Stimulated activated naive B cell treated with anti-CD40 and anti-IgM and Interleukin-4, amounts not matched to agents 10 μg/mL and 1 μg/mL and 100 μg/mL, for 72 hours (primary cell): ENCODE results near the gene SCLT1.

Experiments used
- ATAC-seq, 2 donors: fragments of 150-1000 bp; cut with Tn5 transposase; replicated peaks; 2 replicates each; pipeline ENCODE4 v1.10.0; 2021; ENCODE audit warnings: moderate library complexity in 1 of 2
- DNase-seq: peaks from one replicate; pipeline ENCODE4 v3.0.0; 2021
- H3K27ac Mint-ChIP-seq: one replicate; pipeline ENCODE4 v1.8.0; 2022; ENCODE audit warnings: mild to moderate bottlenecking, mixed read lengths
- H3K27me3 Mint-ChIP-seq, 2 donors: one replicate each; pipeline ENCODE4 v1.8.0; 2022; ENCODE audit warnings: mixed read lengths in 2 of 2
- H3K36me3 Mint-ChIP-seq, 2 donors: one replicate each; pipeline ENCODE4 v1.8.0; 2022; ENCODE audit warnings: mixed read lengths in 2 of 2, mild to moderate bottlenecking in 1 of 2
- H3K4me1 Mint-ChIP-seq, 2 donors: one replicate each; pipeline ENCODE4 v1.8.0; 2022; ENCODE audit warnings: mixed read lengths in 2 of 2, mild to moderate bottlenecking in 1 of 2
- H3K4me3 Mint-ChIP-seq, 2 donors: one replicate each; pipeline ENCODE4 v1.8.0; 2022; ENCODE audit warnings: mild to moderate bottlenecking in 2 of 2, mixed read lengths in 2 of 2, moderate library complexity in 1 of 2
- H3K9me3 Mint-ChIP-seq, 2 donors: one replicate each; pipeline ENCODE4 v1.8.0; 2022; ENCODE audit warnings: mixed read lengths in 2 of 2, mild to moderate bottlenecking in 1 of 2

SCLT1 gene

DNA sequence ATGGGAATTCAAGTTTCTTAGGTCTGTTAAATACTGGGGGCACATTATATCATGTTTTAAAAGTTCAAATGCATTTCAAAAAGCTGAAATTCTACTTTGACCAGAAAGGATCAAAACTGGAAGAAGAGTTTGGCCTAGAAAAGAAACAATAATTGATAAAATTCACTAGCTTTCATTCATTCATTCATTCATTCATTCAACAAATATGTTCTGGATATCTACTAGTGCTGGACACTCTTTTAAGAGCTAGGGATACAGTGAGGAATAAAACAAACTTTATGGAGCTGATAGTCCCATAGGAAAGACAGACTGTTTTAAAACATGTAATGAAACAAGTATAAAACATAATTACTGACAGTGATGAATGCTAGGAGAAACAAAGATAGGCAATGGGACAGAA lies 177.8 kb downstream of the SCLT1 start:
- Mint-ChIP-seq H3K4me3 (no peak overlapping the region), H3K4me1 (peaks cover 18 to 27% of the 10 kb centered on the region in 2 donors), H3K27me3 (no peaks in the 10 kb centered on the region), H3K9me3 (no peaks in the 10 kb centered on the region), H3K27ac (no peak overlapping the region), H3K36me3 (peaks cover 9 to 24% of the 10 kb centered on the region in 2 donors)
- ATAC-seq, result no peak
- DNase-seq, result no peak

DNA sequence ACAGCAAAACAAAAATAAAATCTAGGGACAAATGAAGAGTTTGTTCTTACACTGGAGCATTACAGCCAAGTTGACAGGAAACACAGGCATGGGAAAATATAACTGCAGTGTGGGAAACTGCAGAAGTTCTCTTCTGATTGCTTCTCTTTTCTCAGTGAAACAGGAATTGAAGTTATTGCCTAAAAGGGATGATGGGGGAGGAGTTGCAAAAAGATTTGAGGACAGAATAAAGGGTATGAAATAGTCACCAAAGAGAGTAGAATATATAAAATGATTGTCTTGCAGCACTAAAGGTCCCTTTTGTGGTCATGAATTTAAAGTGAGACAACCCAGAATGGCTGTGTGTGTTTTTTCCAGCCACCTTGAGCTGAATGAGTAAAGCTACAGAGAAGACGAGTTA lies 180.1 kb downstream of the SCLT1 start:
- H3K27ac Mint-ChIP-seq, result no peak overlapping the region
- ATAC-seq (no peak), DNase-seq (no peak)
- H3K9me3 Mint-ChIP-seq, result no peaks in the 10 kb centered on the region
- no peaks in the 10 kb centered on the region for H3K27me3 Mint-ChIP-seq
- H3K4me1 Mint-ChIP-seq, result peaks cover 13 to 16% of the 10 kb centered on the region in 2 donors
- peaks cover 5 to 10% of the 10 kb centered on the region in 2 donors for H3K36me3 Mint-ChIP-seq
- no peak overlapping the region for H3K4me3 Mint-ChIP-seq

DNA sequence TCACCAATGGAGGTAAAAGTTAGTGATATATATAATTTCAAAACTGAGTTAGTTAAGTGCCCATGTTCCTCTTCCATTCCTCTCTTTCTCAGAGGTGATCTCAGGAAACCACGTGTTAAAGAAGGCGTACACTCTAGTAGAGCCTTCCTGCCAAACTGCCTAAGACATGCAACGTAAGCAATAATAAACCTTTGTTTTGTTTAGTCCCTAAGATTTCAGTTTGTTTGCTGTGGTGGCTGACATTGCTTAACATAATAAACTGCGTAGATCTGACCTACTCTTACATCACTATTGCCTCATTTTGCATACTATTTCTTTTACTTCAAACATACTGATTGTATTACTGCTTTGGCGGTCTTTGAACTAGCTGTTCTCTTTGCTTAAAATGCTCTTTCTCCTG lies 184.6 kb downstream of the SCLT1 start:
- ATAC-seq (no peak), DNase-seq (no peak)
- Mint-ChIP-seq H3K36me3 (peaks cover 6 to 15% of the 10 kb centered on the region in 2 donors), H3K4me3 (no peak overlapping the region), H3K27me3 (no peaks in the 10 kb centered on the region), H3K27ac (no peak overlapping the region), H3K9me3 (no peaks in the 10 kb centered on the region), H3K4me1 (no peaks in the 10 kb centered on the region)

GRCh38 chr4:128907981-128908380 lies 185.4 kb downstream of the SCLT1 start:
- no peak overlapping the region for H3K4me3 Mint-ChIP-seq
- H3K9me3 Mint-ChIP-seq, result no peaks in the 10 kb centered on the region
- H3K27ac Mint-ChIP-seq, result no peak overlapping the region
- no peaks in the 10 kb centered on the region for H3K4me1 Mint-ChIP-seq
- no peak for DNase-seq
- ATAC-seq, result no peak
- no peaks in the 10 kb centered on the region for H3K27me3 Mint-ChIP-seq
- H3K36me3 Mint-ChIP-seq, result peaks cover 6 to 10% of the 10 kb centered on the region in 2 donors

- no peak overlapping the region for H3K4me3 Mint-ChIP-seq
- H3K27ac Mint-ChIP-seq, result no peak overlapping the region
These were observed 186.8 kb downstream of the SCLT1 start for GRCh38 chr4:128906581-128906980.

DNA sequence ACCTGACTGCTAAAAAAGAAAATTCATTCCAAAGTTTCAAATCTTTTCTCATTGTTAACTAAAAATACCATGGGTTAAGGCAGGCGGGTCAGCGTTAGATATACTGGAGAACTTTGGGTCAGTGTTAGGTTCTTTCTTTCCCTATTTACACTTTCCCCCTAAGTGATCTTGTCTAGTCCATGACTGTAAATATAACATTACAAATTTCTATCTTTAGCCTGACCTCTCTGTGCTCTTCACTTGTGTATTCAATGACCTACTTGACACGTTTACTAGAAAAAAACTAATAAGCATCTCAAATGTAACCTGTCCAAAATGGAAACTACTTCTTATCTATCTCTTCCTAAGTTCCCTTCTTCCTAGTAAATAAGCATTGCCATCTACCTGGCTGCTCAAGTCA lies 188.5 kb downstream of the SCLT1 start:
- no peak for ATAC-seq
- Mint-ChIP-seq H3K4me3 (no peak overlapping the region), H3K9me3 (no peaks in the 10 kb centered on the region), H3K36me3 (peaks cover 7 to 16% of the 10 kb centered on the region in 2 donors), H3K27ac (no peak overlapping the region), H3K27me3 (no peaks in the 10 kb centered on the region), H3K4me1 (no peaks in the 10 kb centered on the region)
- no peak for DNase-seq

More at GRCh38 chr4:128906581-128906980, 186.8 kb downstream of the SCLT1 start:
- DNase-seq (no peak), ATAC-seq (no peak)
- Mint-ChIP-seq H3K27me3 (no peaks in the 10 kb centered on the region), H3K4me1 (no peaks in the 10 kb centered on the region), H3K9me3 (no peaks in the 10 kb centered on the region), H3K36me3 (peaks cover 9 to 16% of the 10 kb centered on the region in 2 donors)

DNA sequence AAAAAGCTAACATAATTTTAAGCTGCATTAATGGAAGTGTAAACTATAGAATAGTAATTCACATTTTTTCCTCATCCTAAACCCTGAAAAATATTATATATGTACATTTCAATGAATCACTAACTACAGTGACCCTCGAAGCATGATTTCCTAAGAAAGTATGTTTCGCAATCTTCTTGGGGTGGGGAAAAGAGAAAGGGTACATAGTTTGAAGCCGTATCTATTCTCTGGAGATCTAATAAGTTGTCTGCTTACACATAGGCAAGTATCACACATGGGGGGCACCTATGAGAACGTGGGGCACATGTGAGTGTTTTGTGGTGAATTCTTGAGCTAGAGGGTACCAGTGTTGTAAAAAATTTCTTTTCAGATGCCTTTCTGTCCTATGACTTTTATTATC lies 212.7 kb downstream of the SCLT1 start:
- H3K9me3 Mint-ChIP-seq, result no peaks in the 10 kb centered on the region
- no peaks in the 10 kb centered on the region for H3K4me1 Mint-ChIP-seq
- no peak overlapping the region for H3K27ac Mint-ChIP-seq
- no peak for DNase-seq
- no peak overlapping the region for H3K4me3 Mint-ChIP-seq
- no peak for ATAC-seq
- peaks cover 12 to 14% of the 10 kb centered on the region in 2 donors for H3K36me3 Mint-ChIP-seq
- H3K27me3 Mint-ChIP-seq, result no peaks in the 10 kb centered on the region

- H3K4me1 Mint-ChIP-seq, result no peaks in the 10 kb centered on the region
- no peak for ATAC-seq
- no peak overlapping the region for H3K4me3 Mint-ChIP-seq
- no peaks in the 10 kb centered on the region for H3K27me3 Mint-ChIP-seq
- no peak overlapping the region for H3K27ac Mint-ChIP-seq
- H3K9me3 Mint-ChIP-seq, result no peaks in the 10 kb centered on the region
- H3K36me3 Mint-ChIP-seq, result peaks cover 12 to 14% of the 10 kb centered on the region in 2 donors
- DNase-seq, result no peak
These were observed 213.4 kb downstream of the SCLT1 start for GRCh38 chr4:128879971-128880370.

DNA sequence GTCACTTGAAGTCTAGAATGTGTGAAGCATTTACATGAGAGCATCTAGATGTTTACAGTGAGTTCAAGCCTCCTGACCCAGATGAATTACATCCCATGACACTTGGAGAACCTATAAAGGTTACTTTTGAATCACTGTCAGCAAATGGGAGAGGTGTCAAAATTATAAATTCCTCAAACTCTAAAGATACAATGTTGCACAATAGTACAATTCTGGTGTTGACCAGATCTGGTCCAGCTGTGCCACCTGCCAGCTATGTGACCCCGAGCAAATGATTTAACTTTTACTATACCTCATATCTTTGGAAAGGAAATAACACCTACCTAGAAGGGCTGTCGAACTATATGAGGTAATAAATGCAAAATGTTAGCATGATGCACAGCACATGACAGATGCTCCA lies 214.1 kb downstream of the SCLT1 start:
- ATAC-seq (no peak), DNase-seq (no peak)
- Mint-ChIP-seq H3K36me3 (peaks cover 12 to 14% of the 10 kb centered on the region in 2 donors), H3K27ac (no peak overlapping the region), H3K4me3 (no peak overlapping the region), H3K9me3 (no peaks in the 10 kb centered on the region), H3K4me1 (no peaks in the 10 kb centered on the region), H3K27me3 (no peaks in the 10 kb centered on the region)

DNA sequence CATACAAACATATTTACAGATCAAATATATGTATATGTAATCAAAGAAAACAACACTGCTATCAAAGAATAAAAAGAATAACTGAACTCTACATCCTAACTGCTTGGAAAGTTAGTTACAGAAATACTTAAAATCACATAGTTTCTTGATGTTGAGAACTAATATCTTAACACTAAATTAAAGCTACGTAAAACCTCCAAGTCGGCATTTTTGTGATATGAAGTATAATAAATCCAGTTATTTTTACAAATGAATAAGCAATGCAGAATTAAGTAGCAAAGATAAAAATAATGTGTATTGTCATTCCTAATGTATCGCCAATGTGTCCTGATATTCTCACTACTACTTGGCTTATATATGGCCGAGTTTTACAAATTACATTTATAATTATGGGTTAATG lies 215.4 kb downstream of the SCLT1 start:
- Mint-ChIP-seq H3K27ac (no peak overlapping the region), H3K4me1 (no peaks in the 10 kb centered on the region), H3K36me3 (peaks cover 5 to 18% of the 10 kb centered on the region in 2 donors), H3K27me3 (no peaks in the 10 kb centered on the region), H3K9me3 (no peaks in the 10 kb centered on the region), H3K4me3 (no peak overlapping the region)
- no peak for ATAC-seq
- DNase-seq, result no peak

DNA sequence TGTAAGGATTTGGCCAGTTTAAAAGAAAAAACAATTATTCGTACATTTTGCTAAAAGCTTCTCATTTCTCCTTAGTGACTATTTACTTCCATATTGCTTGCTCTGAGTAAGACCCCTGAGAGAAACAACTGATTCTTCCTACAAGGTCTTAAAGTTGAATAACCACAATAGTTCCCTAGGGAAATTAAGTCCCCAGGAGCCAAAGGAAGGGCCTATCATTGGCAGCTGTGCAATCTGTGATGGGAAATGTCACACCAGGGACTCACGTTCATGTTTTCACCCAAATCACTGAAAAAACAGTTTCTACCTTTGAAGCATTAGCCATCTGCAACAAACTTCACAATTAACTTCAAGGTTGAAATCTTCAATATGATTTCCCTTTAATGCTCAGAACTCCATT lies 217.1 kb downstream of the SCLT1 start:
- ATAC-seq, result no peak

DNA sequence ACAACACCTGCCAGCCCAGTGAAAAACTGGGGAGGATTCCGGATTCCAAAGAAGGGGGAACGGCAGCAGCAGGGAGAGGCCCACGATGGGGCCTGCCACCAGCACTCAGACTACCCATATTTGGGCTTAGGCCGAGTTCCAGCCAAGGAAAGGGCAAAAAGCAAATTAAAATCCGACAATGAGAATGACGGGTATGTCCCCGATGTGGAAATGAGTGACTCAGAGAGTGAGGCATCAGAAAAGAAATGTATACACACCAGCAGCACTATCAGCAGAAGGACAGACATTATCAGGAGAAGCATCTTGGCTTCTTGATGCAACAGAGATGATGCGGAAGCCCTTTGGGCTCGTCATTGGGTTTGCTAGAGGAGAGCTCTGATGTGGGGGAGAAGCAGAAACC lies 221.4 kb downstream of the SCLT1 start:
- H3K4me1 Mint-ChIP-seq, result no peaks in the 10 kb centered on the region
- ATAC-seq (no peak), DNase-seq (no peak)
- peaks cover 35 to 54% of the 10 kb centered on the region in 2 donors for H3K36me3 Mint-ChIP-seq
- no peaks in the 10 kb centered on the region for H3K27me3 Mint-ChIP-seq
- peak overlapping the region; percentile 73 for H3K27ac Mint-ChIP-seq
- H3K4me3 Mint-ChIP-seq, result no peak overlapping the region
- no peaks in the 10 kb centered on the region for H3K9me3 Mint-ChIP-seq

More for the DNA sequence above, 217.1 kb downstream of the SCLT1 start:
- no peaks in the 10 kb centered on the region for H3K4me1 Mint-ChIP-seq
- DNase-seq, result no peak
- no peak overlapping the region for H3K4me3 Mint-ChIP-seq
- H3K27me3 Mint-ChIP-seq, result no peaks in the 10 kb centered on the region
- H3K27ac Mint-ChIP-seq, result no peak overlapping the region
- H3K9me3 Mint-ChIP-seq, result no peaks in the 10 kb centered on the region
- peaks cover 11 to 29% of the 10 kb centered on the region in 2 donors for H3K36me3 Mint-ChIP-seq

DNA sequence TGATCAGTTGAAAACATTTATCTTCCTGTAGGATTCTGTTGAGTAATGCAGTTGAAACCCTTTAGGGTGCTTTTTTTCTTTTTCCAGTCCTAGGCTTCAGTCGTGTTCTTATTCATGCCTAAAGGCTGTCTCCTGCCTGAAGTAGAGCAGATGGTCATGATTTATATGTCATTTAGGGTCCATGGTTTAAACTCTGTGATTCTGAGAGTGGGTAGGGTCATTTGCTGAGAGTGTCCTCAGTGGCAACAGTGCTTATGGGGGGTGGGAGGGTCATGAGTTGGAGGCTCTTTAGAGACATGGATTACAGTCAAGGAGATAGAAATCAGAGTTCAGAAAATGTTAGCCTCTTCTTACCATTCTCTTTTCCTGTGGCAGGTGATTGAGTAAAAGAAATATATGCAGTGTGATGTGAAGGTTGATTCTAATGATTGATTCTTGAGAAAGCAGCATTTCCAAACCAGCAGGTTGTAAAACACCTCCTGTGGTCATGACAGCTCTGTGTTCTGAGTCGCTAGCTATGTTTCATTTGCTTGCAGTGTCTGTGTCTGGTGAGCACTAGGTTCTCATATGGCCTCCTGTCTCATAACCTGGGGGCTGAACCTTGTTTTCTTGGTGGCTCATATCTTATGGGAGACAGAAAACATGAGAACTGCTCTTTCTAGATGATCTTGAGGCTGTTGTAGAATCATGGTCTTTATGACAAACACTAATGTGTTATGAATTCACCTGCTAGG lies 223.4 kb downstream of the SCLT1 start:
- no peak for ATAC-seq
- no peaks in the 10 kb centered on the region for H3K27me3 Mint-ChIP-seq
- no peak overlapping the region for H3K27ac Mint-ChIP-seq
- no peak overlapping the region for H3K4me3 Mint-ChIP-seq
- peaks cover 0 to 11% of the 10 kb centered on the region in 2 donors for H3K4me1 Mint-ChIP-seq
- no peak for DNase-seq
- peaks cover 43 to 69% of the 10 kb centered on the region in 2 donors for H3K36me3 Mint-ChIP-seq
- no peaks in the 10 kb centered on the region for H3K9me3 Mint-ChIP-seq

- peaks cover 43 to 72% of the 10 kb centered on the region in 2 donors for H3K36me3 Mint-ChIP-seq
- H3K4me3 Mint-ChIP-seq, result no peak overlapping the region
- H3K27me3 Mint-ChIP-seq, result no peaks in the 10 kb centered on the region
- H3K4me1 Mint-ChIP-seq, result peaks cover 0 to 12% of the 10 kb centered on the region in 2 donors
- DNase-seq, result no peak
- ATAC-seq, result no peak
- no peaks in the 10 kb centered on the region for H3K9me3 Mint-ChIP-seq
- no peak overlapping the region for H3K27ac Mint-ChIP-seq
These were observed 224.6 kb downstream of the SCLT1 start for GRCh38 chr4:128868758-128869157.

DNA sequence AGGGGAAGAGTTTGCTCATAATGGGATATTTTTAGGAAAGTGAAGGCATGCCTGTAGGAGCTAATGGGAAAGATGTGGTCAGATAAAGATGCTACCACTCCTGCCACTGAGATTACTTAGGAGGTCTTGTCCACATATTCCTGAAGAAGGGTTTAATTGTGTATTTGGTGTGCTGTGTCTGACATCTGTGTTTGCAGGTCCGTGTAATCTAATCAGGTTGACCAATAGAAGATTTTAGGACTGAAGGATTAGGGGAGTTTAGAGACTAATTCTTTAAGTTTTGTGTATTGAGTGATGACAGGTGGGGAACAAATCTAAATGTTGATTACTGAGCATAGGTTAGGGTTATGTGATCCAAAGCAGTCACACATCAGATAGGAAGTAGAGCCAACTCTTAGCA lies 226.6 kb downstream of the SCLT1 start:
- H3K4me3 Mint-ChIP-seq, result no peak overlapping the region
- H3K36me3 Mint-ChIP-seq, result peaks cover 44 to 68% of the 10 kb centered on the region in 2 donors
- no peak for DNase-seq
- H3K4me1 Mint-ChIP-seq, result peaks cover 17 to 32% of the 10 kb centered on the region in 2 donors
- no peaks in the 10 kb centered on the region for H3K9me3 Mint-ChIP-seq
- H3K27ac Mint-ChIP-seq, result no peak overlapping the region
- no peaks in the 10 kb centered on the region for H3K27me3 Mint-ChIP-seq
- no peak for ATAC-seq
